Breast epithelium (tissue), 4 donors: ENCODE results near the gene LGI4. TPM values are rescaled to one million over a fixed set of nuclear protein-coding genes. Genes with fewer than 3 reads are reported as not detected.

ENCODE experiments used
- DNase-seq, 2 donors: peaks; one replicate each; pipeline ENCODE4 v3.0.0-alpha.2; 2019; ENCODE audit warnings: low spot score in 2 of 2
- H3K27ac ChIP-seq, 2 donors: fragments of 200-600 bp; sonication (generic) in 1 of 2; one replicate each; pipeline ENCODE4 v1.5.1; 2016 to 2019; ENCODE audit warnings: mild to moderate bottlenecking in 1 of 2
- H3K27me3 ChIP-seq, 2 donors: fragments of 200-600 bp; sonication (generic) in 1 of 2; one replicate each; pipeline versions ENCODE4 v1.5.1 to v1.6.0; 2017 to 2019; ENCODE audit warnings: control low read depth in 1 of 2, mild to moderate bottlenecking in 1 of 2
- H3K36me3 ChIP-seq: fragments of 200-600 bp; one replicate; pipeline ENCODE4 v1.5.1; 2019
- H3K4me1 ChIP-seq, 2 donors: fragments of 200-600 bp; sonication (generic); one replicate each; pipeline ENCODE4 v1.5.1; 2016 to 2019; ENCODE audit warnings: control low read depth in 1 of 2
- H3K4me3 ChIP-seq, 3 donors: fragments of 200-600 bp; sonication (generic); 1 replicate in 2 of 3; 2 replicates in 1 of 3; pipeline ENCODE4 v1.5.1; 2016 to 2019; ENCODE audit warnings: mild to moderate bottlenecking in 3 of 3, moderate library complexity in 2 of 3
- H3K9me3 ChIP-seq, 2 donors: fragments of 200-600 bp; sonication (generic) in 1 of 2; one replicate each; pipeline ENCODE4 v1.5.1; 2016 to 2019; ENCODE audit warnings: control low read depth in 1 of 2
- CTCF ChIP-seq, 3 donors: fragments of 450-650 bp; IDR thresholded peaks; one replicate each; pipeline ENCODE4 v1.5.1; 2016 to 2017; ENCODE audit warnings: antibody characterized with exemption in 3 of 3, mild to moderate bottlenecking in 3 of 3, moderate library complexity in 3 of 3
- POLR2A ChIP-seq: fragments of 450-650 bp; IDR thresholded peaks from one replicate; pipeline ENCODE4 v1.6.1; 2016; ENCODE audit warnings: antibody characterized with exemption, mild to moderate bottlenecking, moderate library complexity
- POLR2AphosphoS5 ChIP-seq, 3 donors: sonication (generic); formaldehyde crosslinking; IDR thresholded peaks; one replicate each; pipeline ENCODE4 v1.6.1; 2017; ENCODE audit warnings: antibody characterized with exemption in 3 of 3
- intact Hi-C: fragments of 100-400 bp; cut with DNase I; formaldehyde crosslinking; loops from one replicate; pipeline ENCODE4 v1.15.1; 2023; ENCODE audit warnings: low total_unique reads
- total RNA-seq, 3 donors: library from RNA; depleted of rRNA; stranded (reverse); fragments of >200 nt; gene quantifications; one replicate each; pipeline ENCODE4 v1.1.0, GENCODE V29; 2016

Gene LGI4
- total RNA-seq, 3 donors from 2014 or later, result 4.3 to 37.8 (median 5.3) TPM

DNA sequence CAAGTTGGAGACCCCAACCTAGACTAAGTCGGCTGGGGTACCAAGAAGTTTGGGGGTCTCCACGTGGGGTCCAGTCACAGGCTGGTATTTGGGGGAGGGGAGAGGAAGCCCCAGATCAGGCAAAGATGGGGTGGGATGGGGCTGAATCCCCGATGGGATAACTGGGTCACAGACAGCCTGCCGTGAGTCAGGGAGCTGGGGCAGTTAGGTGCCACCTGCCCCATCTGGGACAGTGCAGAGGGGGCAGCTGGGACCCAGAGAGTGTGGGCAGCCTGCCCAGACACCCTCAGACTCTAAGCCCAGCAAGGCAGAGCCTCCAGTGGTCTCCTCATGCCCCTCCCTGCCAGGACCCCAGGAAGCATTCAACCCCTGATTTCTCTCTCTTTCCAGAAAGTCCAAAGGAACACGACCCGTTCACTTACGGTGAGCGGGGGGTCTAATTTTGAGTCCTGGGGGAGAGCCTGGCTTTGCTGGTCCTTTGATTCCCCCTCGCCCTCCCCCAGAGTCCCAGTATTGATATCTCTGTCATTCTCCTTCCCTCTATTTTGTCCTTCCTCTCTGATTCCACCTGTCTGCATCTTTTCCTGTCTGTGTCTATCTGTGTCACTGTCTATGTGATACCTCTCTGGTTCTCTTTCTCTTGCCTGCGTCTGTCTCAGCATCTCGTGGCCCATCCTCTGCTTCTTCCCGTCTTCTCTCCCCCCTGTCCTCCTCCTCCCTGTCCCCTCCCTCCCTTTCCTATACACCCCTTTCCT, 5.5 kb upstream of the LGI4 start:
- DNase-seq, result no peak
- no peak for TF ChIP-seq CTCF (IDR thresholded peaks at IDR 0.05)
- TF ChIP-seq POLR2AphosphoS5 (IDR thresholded peaks at IDR 0.05), result no peak
- no peak for TF ChIP-seq POLR2A
- H3K27me3 ChIP-seq, result peaks cover 0 to 19% of the 10 kb centered on the region in 2 donors
- H3K9me3 ChIP-seq, result no peaks in the 10 kb centered on the region
- H3K36me3 ChIP-seq, result no peaks in the 10 kb centered on the region
- peaks cover 0 to 5% of the 10 kb centered on the region in 2 donors for H3K4me1 ChIP-seq
- peak overlapping the region; percentile 81 to 97 for H3K27ac ChIP-seq
- intact Hi-C loops, result no loop called here
- H3K4me3 ChIP-seq, result peak overlapping the region; percentile 38 to 66 (median 44)

DNA sequence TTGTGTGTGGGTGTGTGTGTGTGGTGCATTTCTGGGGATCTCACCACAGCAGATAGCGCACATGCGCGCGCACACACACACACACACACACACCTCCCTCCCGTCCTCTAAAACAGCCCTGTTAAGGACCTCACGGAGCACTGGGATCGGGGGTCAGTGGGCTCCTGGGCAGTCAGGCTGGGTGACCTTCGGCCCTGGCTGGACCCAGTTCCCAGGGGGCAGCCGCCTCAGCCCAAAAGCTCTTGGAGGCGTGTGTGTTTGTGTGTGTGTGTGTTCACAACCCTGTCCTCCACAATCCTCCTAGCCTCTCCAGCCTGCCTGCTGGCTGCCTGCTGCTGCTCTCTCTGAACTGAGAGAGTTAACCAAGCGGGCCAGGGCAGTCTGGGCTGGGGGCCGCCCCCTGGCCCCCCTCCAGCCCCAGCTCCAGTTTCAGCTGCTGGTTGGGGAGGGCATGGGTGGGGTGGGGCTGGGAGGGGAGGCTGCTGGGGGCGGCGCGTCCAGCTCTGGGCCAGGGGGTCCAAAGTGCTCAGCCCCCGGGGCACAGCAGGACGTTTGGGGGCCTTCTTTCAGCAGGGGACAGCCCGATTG, 3.5 kb upstream of the LGI4 start, which contains the start of gene FXYD1:
FXYD1 (plus strand) TSS at position 520 of the 588 bp plus-strand sequence. CDS start 1,256 bp downstream, outside the sequence.
- no peaks in the 10 kb centered on the region for H3K36me3 ChIP-seq
- intact Hi-C loops, result no loop called here
- no peak for TF ChIP-seq POLR2AphosphoS5 (IDR thresholded peaks at IDR 0.05)
- TF ChIP-seq CTCF (IDR thresholded peaks at IDR 0.05), result no peak
- TF ChIP-seq POLR2A, result no peak
- peaks cover 0 to 4% of the 10 kb centered on the region in 2 donors for H3K27me3 ChIP-seq
- H3K4me1 ChIP-seq, result peaks cover 0 to 5% of the 10 kb centered on the region in 2 donors
- peak within 1 kb of the TSS; percentile 38 to 66 (median 44) for H3K4me3 ChIP-seq
- H3K9me3 ChIP-seq, result no peaks in the 10 kb centered on the region
- H3K27ac ChIP-seq, result peak within 1 kb of the TSS; percentile 81 to 97
- DNase-seq, result no peak

GRCh38 chr19:35136977-35137702, 2.3 kb upstream of the LGI4 start:
- TF ChIP-seq POLR2AphosphoS5 (IDR thresholded peaks at IDR 0.05) (no peak), CTCF (IDR thresholded peaks at IDR 0.05) (no peak), POLR2A (no peak)
- no peak for DNase-seq
- Histone ChIP-seq H3K27me3 (no peaks in the 10 kb centered on the region), H3K27ac (peak overlapping the region in 1 of 2 donors; percentile 97), H3K9me3 (no peaks in the 10 kb centered on the region), H3K4me3 (no peak overlapping the region), H3K36me3 (no peaks in the 10 kb centered on the region), H3K4me1 (peaks cover 0 to 5% of the 10 kb centered on the region in 2 donors)
- intact Hi-C loops, result no loop called here

DNA sequence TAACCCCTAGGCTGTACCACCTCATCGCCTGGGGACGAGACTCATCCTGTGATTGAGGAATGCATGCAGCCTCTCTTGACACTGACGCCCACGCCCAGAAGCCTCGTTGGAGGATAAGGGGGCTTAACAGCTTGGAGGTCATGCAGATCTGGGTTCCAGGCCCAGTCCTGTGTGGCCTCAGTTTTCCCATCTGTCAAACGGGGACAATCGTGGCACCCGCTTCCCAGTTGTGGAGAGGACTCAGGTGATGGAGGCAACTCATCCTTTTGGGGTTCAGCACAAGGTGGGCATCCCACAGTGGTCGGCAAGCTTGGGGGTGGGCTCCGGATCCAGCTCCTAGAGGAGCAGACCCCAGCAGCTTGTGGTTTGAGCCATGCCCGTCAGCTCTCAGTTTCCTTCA, 1.4 kb upstream of the LGI4 start:
- intact Hi-C loops, result no loop called here
- H3K27ac ChIP-seq, result peak overlapping the region in 1 of 2 donors; percentile 28

More for the DNA sequence above, 1.4 kb upstream of the LGI4 start:
- Histone ChIP-seq H3K27me3 (no peaks in the 10 kb centered on the region), H3K36me3 (no peaks in the 10 kb centered on the region), H3K4me3 (no peak overlapping the region), H3K9me3 (no peaks in the 10 kb centered on the region), H3K4me1 (no peaks in the 10 kb centered on the region)
- no peak for DNase-seq
- TF ChIP-seq POLR2AphosphoS5 (IDR thresholded peaks at IDR 0.05) (no peak), POLR2A (no peak), CTCF (IDR thresholded peaks at IDR 0.05) (no peak)
